H1 (cell line): ENCODE results near the gene C2orf81. TPM values are rescaled to one million over a fixed set of nuclear protein-coding genes. Genes with fewer than 3 reads are reported as not detected.

Experiments
- CTCF ChIA-PET: fragments of 300-600 bp; sonication (Branson Sonifier 250); formaldehyde crosslinking; loops from one replicate; lab custom pipeline; 2021; ENCODE audit not compliant: partially characterized antibody; lab: Charles Lee
- POLR2A ChIA-PET: fragments of 300-600 bp; sonication (Branson Sonifier 250); formaldehyde crosslinking; loops from one replicate; lab custom pipeline; 2021; ENCODE audit warnings: inconsistent platforms; ENCODE audit not compliant: partially characterized antibody; lab: Charles Lee
- DNase-seq, 2 experiments: peaks; one replicate each; pipeline versions ENCODE4 v3.0.0 to v3.0.0-alpha.2; 2010 to 2022; ENCODE audit warnings: low spot score in 2 of 2, low read depth in 1 of 2, mixed read lengths in 1 of 2
- FAIRE-seq: peaks from 2 replicates; lab custom pipeline; 2011; peaks lifted over from hg19 to GRCh38; lab: Jason Lieb, UNC
- H2AFZ ChIP-seq: 2 replicates; pipeline ENCODE4 v1.8.1; 2012; ENCODE audit warnings: low read length, inconsistent platforms
- H2AK5ac ChIP-seq: 2 replicates; pipeline ENCODE4 v1.6.1; 2013; ENCODE audit warnings: low read depth, low read length
- H2BK120ac ChIP-seq: replicated peaks from 2 replicates; pipeline ENCODE3; 2013; ENCODE audit warnings: low read depth, low read length, inconsistent platforms
- H2BK12ac ChIP-seq: 2 replicates; pipeline ENCODE4 v1.6.1; 2013; ENCODE audit warnings: low read depth, low read length
- H2BK15ac ChIP-seq: 2 replicates; pipeline ENCODE4 v1.6.1; 2013; ENCODE audit warnings: low read length
- H2BK20ac ChIP-seq: 2 replicates; pipeline ENCODE4 v1.6.1; 2013; ENCODE audit warnings: low read length
- H2BK5ac ChIP-seq: 2 replicates; pipeline ENCODE4 v1.6.1; 2013; ENCODE audit warnings: low read depth, low read length
- H3K14ac ChIP-seq: 2 replicates; pipeline ENCODE4 v1.6.1; 2013; ENCODE audit warnings: inconsistent platforms; ENCODE audit not compliant: insufficient read length
- H3K18ac ChIP-seq: 2 replicates; pipeline ENCODE4 v1.6.1; 2013; ENCODE audit warnings: low read length; ENCODE audit errors: extremely low read depth
- H3K23ac ChIP-seq: 2 replicates; pipeline ENCODE4 v1.6.1; 2013; ENCODE audit warnings: inconsistent platforms; ENCODE audit not compliant: insufficient read length
- H3K23me2 ChIP-seq: 2 replicates; pipeline ENCODE4 v1.6.1; 2013; ENCODE audit warnings: low read depth, low read length
- H3K27ac ChIP-seq: 2 replicates; pipeline ENCODE4 v1.6.1; 2011; ENCODE audit warnings: low read depth, low read length, inconsistent platforms
- H3K27me3 ChIP-seq, 4 experiments: replicated peaks in 1 of 4; 1 replicate in 1 of 4; 2 replicates in 3 of 4; pipeline versions ENCODE4 v1.6.1 to v1.8.1; 2011 to 2013; ENCODE audit warnings: low read length in 3 of 4, mild to moderate bottlenecking in 3 of 4, inconsistent platforms in 2 of 4, mixed read lengths in 2 of 4, moderate library complexity in 1 of 4; ENCODE audit not compliant: control insufficient read depth in 3 of 4, insufficient read depth in 3 of 4; ENCODE audit errors: extremely low read depth in 1 of 4
- H3K36me3 ChIP-seq, 4 experiments: 2 replicates each; pipeline versions ENCODE4 v1.6.1 to v1.8.1; 2011 to 2013; ENCODE audit warnings: mild to moderate bottlenecking in 4 of 4, low read length in 3 of 4, moderate library complexity in 2 of 4, control low read depth in 1 of 4, inconsistent platforms in 1 of 4; ENCODE audit not compliant: insufficient read depth in 4 of 4, control insufficient read depth in 2 of 4
- H3K4ac ChIP-seq: replicated peaks from 2 replicates; pipeline ENCODE3; 2013; ENCODE audit warnings: low read length, low read depth, mixed read lengths, inconsistent platforms; ENCODE audit not compliant: insufficient read length
- H3K4me1 ChIP-seq, 4 experiments: replicated peaks in 1 of 4; 1 replicate in 1 of 4; 2 replicates in 3 of 4; pipeline versions ENCODE4 v1.6.1 to v1.8.1; 2011 to 2013; ENCODE audit warnings: low read length in 3 of 4, inconsistent platforms in 2 of 4, mixed read lengths in 1 of 4; ENCODE audit not compliant: insufficient read depth in 4 of 4, control insufficient read depth in 3 of 4
- H3K4me2 ChIP-seq, 2 experiments: 2 replicates each; pipeline versions ENCODE4 v1.6.1 to v1.8.1; 2011 to 2013; ENCODE audit warnings: low read depth in 2 of 2, low read length in 2 of 2, control low read depth in 1 of 2, inconsistent platforms in 1 of 2, mild to moderate bottlenecking in 1 of 2; ENCODE audit not compliant: insufficient read depth in 1 of 2
- H3K4me3 ChIP-seq, 4 experiments: fragments of 200-600, 300-600 bp in 1 of 4; sonication (generic), shearing (Covaris generic), sonication (Bioruptor Twin) in 1 of 4; 2 replicates each; pipeline versions ENCODE4 v1.5.1 to v1.8.1; 2011 to 2016; ENCODE audit warnings: low read length in 4 of 4, low read depth in 3 of 4, control low read depth in 2 of 4, inconsistent platforms in 2 of 4, mild to moderate bottlenecking in 2 of 4, mixed read lengths in 1 of 4, moderate library complexity in 1 of 4; ENCODE audit not compliant: insufficient read depth in 2 of 4; ENCODE audit errors: extremely low read depth in 1 of 4
- H3K56ac ChIP-seq: replicated peaks from 2 replicates; pipeline ENCODE3; 2013; ENCODE audit warnings: low read depth, mild to moderate bottlenecking, mixed read lengths, low read length, inconsistent platforms; ENCODE audit not compliant: insufficient read length
- H3K79me1 ChIP-seq: 2 replicates; pipeline ENCODE4 v1.6.1; 2013; ENCODE audit warnings: low read depth, low read length, control low read depth
- H3K79me2 ChIP-seq, 2 experiments: 2 replicates each; pipeline versions ENCODE4 v1.6.1 to v1.8.1; 2012 to 2013; ENCODE audit warnings: low read length in 2 of 2, mild to moderate bottlenecking in 2 of 2, inconsistent platforms in 1 of 2; ENCODE audit not compliant: insufficient read depth in 2 of 2, control insufficient read depth in 1 of 2
- H3K9ac ChIP-seq, 4 experiments: replicated peaks in 1 of 4; 1 replicate in 1 of 4; 2 replicates in 3 of 4; pipeline versions ENCODE4 v1.6.1 to v1.8.1; 2011 to 2013; ENCODE audit warnings: low read depth in 3 of 4, low read length in 3 of 4, control low read depth in 2 of 4, mild to moderate bottlenecking in 2 of 4, moderate library complexity in 2 of 4, inconsistent platforms in 1 of 4; ENCODE audit errors: extremely low read depth in 1 of 4
- H3K9me3 ChIP-seq, 2 experiments: 2 replicates each; pipeline versions ENCODE4 v1.6.1 to v1.8.1; 2012 to 2013; ENCODE audit warnings: mild to moderate bottlenecking in 2 of 2, moderate library complexity in 2 of 2, control low read depth in 1 of 2, inconsistent platforms in 1 of 2, low read depth in 1 of 2, low read length in 1 of 2, mixed read lengths in 1 of 2; ENCODE audit not compliant: insufficient read depth in 2 of 2
- H4K20me1 ChIP-seq, 2 experiments: replicated peaks in 1 of 2; 2 replicates each; pipeline versions ENCODE3 to v1.8.1; 2011 to 2013; ENCODE audit warnings: inconsistent platforms in 2 of 2, low read length in 2 of 2, mild to moderate bottlenecking in 1 of 2; ENCODE audit not compliant: insufficient read depth in 2 of 2, control insufficient read depth in 1 of 2
- H4K5ac ChIP-seq: 2 replicates; pipeline ENCODE4 v1.6.1; 2013; ENCODE audit warnings: low read length, low read depth, mixed read lengths, inconsistent platforms; ENCODE audit not compliant: insufficient read length
- H4K8ac ChIP-seq: 2 replicates; pipeline ENCODE4 v1.8.0; 2013; ENCODE audit warnings: mild to moderate bottlenecking, moderate library complexity, low read length, inconsistent platforms; ENCODE audit not compliant: insufficient read depth; ENCODE audit errors: extremely low read depth
- H4K91ac ChIP-seq: replicated peaks from 2 replicates; pipeline ENCODE3; 2013; ENCODE audit warnings: low read length, mixed read lengths, inconsistent platforms; ENCODE audit not compliant: insufficient read length
- CHD2 ChIP-seq: IDR thresholded peaks from 2 replicates; pipeline ENCODE4 v1.6.1; 2012; ENCODE audit warnings: low read length, improper control_type of control experiment
- CREB1 ChIP-seq: IDR thresholded peaks from 2 replicates; pipeline ENCODE4 v1.6.1; 2012; ENCODE audit warnings: inconsistent platforms
- EGR1 ChIP-seq: IDR thresholded peaks from 2 replicates; pipeline ENCODE4 v1.6.1; 2011; ENCODE audit warnings: low read depth, low read length, borderline replicate concordance
- FOSL1 ChIP-seq: IDR thresholded peaks from 2 replicates; pipeline ENCODE4 v1.6.1; 2011; ENCODE audit warnings: mild to moderate bottlenecking, low read depth, low read length, moderate library complexity; ENCODE audit not compliant: insufficient read depth
- KDM1A ChIP-seq: fragments of 200-600, 300-600 bp; sonication (generic); IDR thresholded peaks from 2 replicates; pipeline ENCODE4 v1.7.1; 2016; ENCODE audit warnings: mild to moderate bottlenecking, low read length, borderline replicate concordance
- NANOG ChIP-seq: IDR thresholded peaks from 2 replicates; pipeline ENCODE4 v1.6.1; 2011; ENCODE audit warnings: low read length, low read depth, mild to moderate bottlenecking, inconsistent platforms; ENCODE audit not compliant: insufficient read depth, poor library complexity, severe bottlenecking
- SAP30 ChIP-seq: fragments of 300-600 bp; sonication (generic); IDR thresholded peaks from 2 replicates; pipeline ENCODE4 v1.7.1; 2012; ENCODE audit warnings: low read length, moderate library complexity, mild to moderate bottlenecking, inconsistent platforms; ENCODE audit not compliant: insufficient read depth, insufficient replicate concordance
- SIRT6 ChIP-seq: IDR thresholded peaks from one replicate; pipeline ENCODE4 v1.7.1; 2012; ENCODE audit warnings: low read length, inconsistent platforms
- SP2 ChIP-seq: IDR thresholded peaks from 2 replicates; pipeline ENCODE4 v1.6.1; 2012; ENCODE audit warnings: mild to moderate bottlenecking, low read length, inconsistent platforms
- SRF ChIP-seq: IDR thresholded peaks from 2 replicates; pipeline ENCODE4 v1.6.1; 2011; ENCODE audit warnings: mild to moderate bottlenecking, low read depth, low read length, moderate library complexity
- TBP ChIP-seq: IDR thresholded peaks from 2 replicates; pipeline ENCODE4 v1.6.1; 2011; ENCODE audit warnings: low read depth, low read length, improper control_type of control experiment
- ZNF274 ChIP-seq: IDR thresholded peaks from 2 replicates; pipeline ENCODE4 v1.7.0; 2012; ENCODE audit warnings: low read length, borderline replicate concordance; ENCODE audit errors: extremely low read depth
- WGBS, 2 experiments: shearing (Covaris generic) in 1 of 2; methylation state at CpG; one replicate each; pipeline versions ENCODE4 v1.1.6 to v1.1.7; 2013 to 2015; ENCODE audit warnings: low lambda C conversion rate in 2 of 2, mixed read lengths in 2 of 2, inconsistent platforms in 1 of 2, low coverage in 1 of 2, missing lambda C conversion rate in 1 of 2; ENCODE audit not compliant: insufficient replicate concordance in 2 of 2, insufficient coverage in 1 of 2, insufficient read length in 1 of 2; ENCODE audit errors: extremely low coverage in 1 of 2, missing lambda C conversion rate in 1 of 2; 5-methylcytosine and 5-hydroxymethylcytosine counted together
- polyA plus RNA-seq, 7 experiments: library from polyadenylated mRNA; depleted of rRNA in 3 of 7; stranded (reverse) in 5 of 7; unstranded in 2 of 7; fragments of >200 nt in 5 of 7; fragments of 200-250 nt in 2 of 7; gene quantifications; 1 replicate in 5 of 7; 2 replicates in 1 of 7; 4 replicates in 1 of 7; pipeline versions ENCODE4 v1.2.1 to v1.2.3, GENCODE V29; 2011 to 2013; ENCODE audit warnings: missing spikeins in 2 of 7, mixed read lengths in 2 of 7
- total RNA-seq: library from RNA; stranded (reverse); fragmentation: NEBNext Ultra II Directional; extraction: Animal tissue kit (Norgen Biotek cat#: 25700); gene quantifications from 2 replicates; pipeline ENCODE4 v1.2.1, GENCODE V29; 2021
- TF ChIP-seq, protein P1 (sequence below): IDR thresholded peaks from 2 replicates; pipeline ENCODE4 v1.6.1; 2012; ENCODE audit warnings: inconsistent platforms

Gene C2orf81
- total and polyA plus RNA-seq, 2 of the 8 experiments (the other 6 are each of a cell fraction or from before 2014, with no cell fraction given), result 1.6 to 3.3 TPM

- 79% methylated on average over 13 of the region's 13 CpGs; no CpG with 5 or more reads in 1 of the 2 experiments for WGBS, 2 experiments
- CTCF ChIA-PET, result interaction anchor here (0.6 to 6.1 kb wide), 16 partner anchors 8 to 437 kb away, joined by 3 to 49 read pairs (median 6); partner anchors contain the start of genes DCTN1 and WBP1
- Histone ChIP-seq H3K27ac (no peak overlapping the region), H3K23ac (no peak overlapping the region), H3K23me2 (peaks cover 6% of the 10 kb centered on the region), H2AK5ac (no peak overlapping the region), H3K9me3 (no peaks in the 10 kb centered on the region), H3K14ac (no peak overlapping the region), H3K9ac (no peak overlapping the region), H4K91ac (peak overlapping the region; percentile 83), H2BK5ac (peak overlapping the region; percentile 67), H3K36me3 (no peaks in the 10 kb centered on the region), H3K4ac (no peak overlapping the region), H3K4me2 (peak overlapping the region; percentile 90 to 92; a peak in 3 of 4 replicates), H3K56ac (no peak overlapping the region), H2AFZ (peak overlapping the region; percentile 65), H3K18ac (peak overlapping the region; percentile 89), H3K79me2 (peaks cover 15 to 39% of the 10 kb centered on the region in 2 experiments), H2BK12ac (0 out of 2 replicates have a peak overlapping the region, but pooled peaks have one; percentile 71), H2BK20ac (no peak overlapping the region), H2BK15ac (peak overlapping the region; percentile 94; the same call in 1 of the 2 replicates), H4K8ac (peak overlapping the region; percentile 87; the same call in 1 of the 2 replicates), H3K4me1 (peaks cover 0 to 3% (median 0%) of the 10 kb centered on the region in 4 experiments; a peak in 4 of 7 replicates), H3K4me3 (peak overlapping the region in 3 of 4 experiments; percentile 86 to 93 (median 88); a peak in 5 of 8 replicates), H2BK120ac (no peak overlapping the region), H4K20me1 (peaks cover 6 to 9% of the 10 kb centered on the region in 2 experiments), H3K27me3 (no peaks in the 10 kb centered on the region), H3K79me1 (peaks cover 10% of the 10 kb centered on the region), H4K5ac (peak overlapping the region; percentile 81)
- POLR2A ChIA-PET, result interaction anchor here (0.6 to 2.0 kb wide), 17 partner anchors 8 to 194 kb away, joined by 3 to 15 read pairs (median 5); partner anchors contain the start of genes C2orf81, DCTN1, MTHFD2 and WBP1
- DNase-seq (no peak), FAIRE-seq (no peak)
- no peak for TF ChIP-seq EGR1
- no peak for TF ChIP-seq SP2
- no peak for TF ChIP-seq TBP
- no peak for TF ChIP-seq NANOG
- TF ChIP-seq FOSL1, result no peak
- TF ChIP-seq SAP30, result no peak
- TF ChIP-seq, protein P1, sequence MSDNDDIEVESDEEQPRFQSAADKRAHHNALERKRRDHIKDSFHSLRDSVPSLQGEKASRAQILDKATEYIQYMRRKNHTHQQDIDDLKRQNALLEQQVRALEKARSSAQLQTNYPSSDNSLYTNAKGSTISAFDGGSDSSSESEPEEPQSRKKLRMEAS, result no peak
- TF ChIP-seq ZNF274, result no peak
- TF ChIP-seq SIRT6, result no peak
- no peak for TF ChIP-seq CREB1
- TF ChIP-seq KDM1A, result no peak
- no peak for TF ChIP-seq CHD2
- no peak for TF ChIP-seq SRF
Observed at GRCh38 chr2:74392449-74392743, 29.0 kb downstream of the C2orf81 start.
